ENCODE results near the gene RBMS3. TPM values are rescaled to one million over a fixed set of nuclear protein-coding genes. Genes with fewer than 3 reads are reported as not detected.

Gene RBMS3
- total and polyA plus RNA-seq, 3 donors from 2014 or later, result 5.6 to 36.2 (median 19.7) TPM

DNA sequence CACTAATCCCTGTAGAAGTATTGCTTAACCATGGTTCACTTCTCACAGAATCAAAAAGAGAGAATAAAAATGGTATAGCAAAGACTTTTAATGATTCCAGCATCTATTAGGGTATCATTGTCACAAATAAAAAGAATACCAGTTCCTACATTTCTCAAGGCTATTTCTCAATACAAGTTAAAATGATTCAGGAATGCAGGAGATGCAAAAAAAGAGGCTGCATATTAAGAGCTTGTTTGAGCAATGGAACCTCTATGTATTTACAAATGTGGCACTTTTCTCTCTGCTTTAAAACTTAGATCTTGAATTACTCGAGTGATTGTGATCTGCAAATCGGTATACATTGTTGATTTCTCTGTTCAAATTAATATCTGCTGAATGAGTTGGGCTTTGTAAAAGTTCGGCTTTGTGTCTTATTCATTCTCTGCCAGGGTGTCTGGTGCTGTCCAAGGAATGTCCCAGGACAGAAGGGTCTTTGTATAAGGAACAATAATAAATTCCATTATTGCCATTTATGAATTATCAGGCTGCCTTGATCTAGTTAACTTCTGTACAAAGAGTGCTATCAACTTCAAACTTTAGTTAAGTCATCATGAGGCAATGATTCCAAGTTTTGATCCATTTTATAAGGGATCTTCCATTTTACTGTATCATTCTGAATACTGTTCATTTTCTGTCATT is 364.2 kb downstream of the RBMS3 start:
- WGBS, 2 donors, result 58 to 75% methylated on average over 3 of the region's 3 CpGs
- DNase-seq, result no peak
- no peak overlapping the region for H3K27ac ChIP-seq
- no peak overlapping the region for H3K4me3 ChIP-seq
- no peak for TF ChIP-seq POLR2A (IDR thresholded peaks at IDR 0.05)
- no peak for TF ChIP-seq CTCF (IDR thresholded peaks at IDR 0.05)
- no peaks in the 10 kb centered on the region for H3K27me3 ChIP-seq
- peaks cover 33% of the 10 kb centered on the region for H3K4me1 ChIP-seq
- H3K9me3 ChIP-seq, result no peaks in the 10 kb centered on the region
- intact Hi-C loops (cut with DNase I; ENCODE audit: low total_unique reads), result no loop called here
- no peaks in the 10 kb centered on the region for H3K36me3 ChIP-seq (ENCODE audit: low read depth, missing control alignments)

- Histone ChIP-seq H3K4me3 (no peak overlapping the region), H3K27ac (no peak overlapping the region), H3K36me3 (ENCODE audit: low read depth, missing control alignments) (no peaks in the 10 kb centered on the region), H3K27me3 (no peaks in the 10 kb centered on the region), H3K9me3 (no peaks in the 10 kb centered on the region), H3K4me1 (peaks cover 33% of the 10 kb centered on the region)
- no peak for DNase-seq
- intact Hi-C loops (cut with DNase I; ENCODE audit: low total_unique reads), result no loop called here
- 62 to 70% methylated on average over 1 of the region's 1 CpG for WGBS, 2 donors
- TF ChIP-seq POLR2A (IDR thresholded peaks at IDR 0.05), result no peak
- TF ChIP-seq CTCF (IDR thresholded peaks at IDR 0.05), result no peak
Observed at GRCh38 chr3:29646043-29646442, 365.2 kb downstream of the RBMS3 start.

GRCh38 chr3:29649815-29650547 is 369.1 kb downstream of the RBMS3 start:
- TF ChIP-seq CTCF (IDR thresholded peaks at IDR 0.05), result no peak
- TF ChIP-seq POLR2A (IDR thresholded peaks at IDR 0.05), result no peak
- WGBS, 2 donors, result 85 to 88% methylated on average over 6 of the region's 6 CpGs
- peak; percentile 20 for DNase-seq
- Histone ChIP-seq H3K27ac (no peak overlapping the region), H3K9me3 (no peaks in the 10 kb centered on the region), H3K4me1 (peaks cover 5% of the 10 kb centered on the region), H3K27me3 (no peaks in the 10 kb centered on the region), H3K4me3 (no peak overlapping the region), H3K36me3 (ENCODE audit: low read depth, missing control alignments) (no peaks in the 10 kb centered on the region)
- intact Hi-C loops (cut with DNase I; ENCODE audit: low total_unique reads), result no loop called here

- Histone ChIP-seq H3K36me3 (ENCODE audit: low read depth, missing control alignments) (no peaks in the 10 kb centered on the region), H3K4me3 (no peak overlapping the region), H3K9me3 (no peaks in the 10 kb centered on the region), H3K27ac (no peak overlapping the region), H3K4me1 (no peaks in the 10 kb centered on the region), H3K27me3 (no peaks in the 10 kb centered on the region)
- no peak for TF ChIP-seq POLR2A (IDR thresholded peaks at IDR 0.05)
- TF ChIP-seq CTCF (IDR thresholded peaks at IDR 0.05), result no peak
- WGBS, 2 donors, result 88 to 96% methylated on average over 4 of the region's 4 CpGs
- intact Hi-C loops (cut with DNase I; ENCODE audit: low total_unique reads), result no loop called here
- DNase-seq, result no peak
Observed at GRCh38 chr3:29653680-29654079, 372.8 kb downstream of the RBMS3 start.
